ENCODE measurements around the gene ZNF444.
"Not testable (repeated sequence)": the region's sequence is repeated elsewhere in the genome, so short reads cannot be mapped to it uniquely, and the experiment has no call there.

The ZNF444 gene

DNA sequence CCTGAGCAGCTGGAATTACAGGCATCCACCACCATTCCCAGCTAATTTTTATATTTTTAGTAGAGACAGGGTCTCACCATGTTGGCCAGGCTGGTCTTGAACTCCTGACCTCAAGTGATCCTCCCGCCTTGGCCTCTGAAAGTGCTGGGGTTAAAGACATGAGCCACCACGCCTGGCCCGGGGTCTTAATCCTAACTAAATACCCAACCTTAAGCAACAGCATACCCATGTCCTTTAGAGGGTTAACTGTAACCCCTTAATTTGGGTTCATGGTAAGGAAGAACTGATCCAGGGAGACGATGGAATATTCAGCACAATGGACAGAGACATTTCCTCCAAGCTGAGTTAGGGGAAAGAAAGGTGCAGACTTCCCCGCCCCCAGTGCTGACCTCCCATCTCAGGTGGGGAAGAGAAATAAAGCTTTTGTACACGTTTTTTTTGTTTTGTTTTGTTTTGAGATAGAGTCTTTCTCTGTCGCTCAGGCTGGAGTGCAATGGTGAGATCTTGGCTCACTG, 26.0 kb downstream of the ZNF444 start:
- Histone ChIP-seq H3K4me1 (ENCODE audit: insufficient read depth, low read length) (no peaks in the 10 kb centered on the region), H3K27me3 (ENCODE audit: insufficient read depth, low read length) (no peaks in the 10 kb centered on the region), H3K4me3 (ENCODE audit: low read length) (no peak overlapping the region), H3K9me3 (ENCODE audit: low read length) (no peaks in the 10 kb centered on the region), H2AFZ (ENCODE audit: low read depth, low read length) (no peak overlapping the region), H3K36me3 (ENCODE audit: insufficient read depth, low read length) (no peaks in the 10 kb centered on the region)

- Histone ChIP-seq H3K9me3 (ENCODE audit: low read length) (no peaks in the 10 kb centered on the region), H3K36me3 (ENCODE audit: insufficient read depth, low read length) (no peaks in the 10 kb centered on the region), H3K27me3 (ENCODE audit: insufficient read depth, low read length) (no peaks in the 10 kb centered on the region), H3K4me1 (ENCODE audit: insufficient read depth, low read length) (peaks cover 3% of the 10 kb centered on the region), H3K4me3 (ENCODE audit: low read length) (no peak overlapping the region), H2AFZ (ENCODE audit: low read depth, low read length) (no peak overlapping the region)
Observed at GRCh38 chr19:56170261-56170660, 29.2 kb downstream of the ZNF444 start.

DNA sequence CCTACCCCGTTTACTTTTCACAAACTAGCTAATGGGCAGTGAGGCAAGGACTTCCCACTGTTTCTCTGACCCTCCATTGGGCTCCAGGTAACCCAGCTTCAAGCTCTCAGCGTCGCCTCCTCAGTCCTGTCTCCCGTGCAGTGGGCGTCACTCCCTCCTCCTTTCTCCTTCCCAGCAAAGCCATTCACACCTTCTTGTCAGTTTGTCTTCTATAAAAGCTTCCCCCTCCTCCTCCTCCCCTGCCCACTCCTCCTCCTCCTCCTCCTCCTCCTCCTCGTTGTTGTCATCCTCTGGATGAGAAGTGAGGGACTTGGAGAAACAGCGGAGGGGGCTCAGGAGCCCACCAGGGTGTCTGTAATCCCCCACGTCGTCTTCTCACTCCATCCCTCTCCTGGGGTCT, 33.0 kb downstream of the ZNF444 start:
- H3K36me3 ChIP-seq (ENCODE audit: insufficient read depth, low read length), result no peaks in the 10 kb centered on the region

GRCh38 chr19:56174550-56174949, 33.5 kb downstream of the ZNF444 start:
- no peak overlapping the region for H2AFZ ChIP-seq (ENCODE audit: low read depth, low read length)
- H3K4me1 ChIP-seq (ENCODE audit: insufficient read depth, low read length), result peaks cover 8% of the 10 kb centered on the region
- no peaks in the 10 kb centered on the region for H3K9me3 ChIP-seq (ENCODE audit: low read length)
- H3K27me3 ChIP-seq (ENCODE audit: insufficient read depth, low read length), result no peaks in the 10 kb centered on the region
- no peaks in the 10 kb centered on the region for H3K36me3 ChIP-seq (ENCODE audit: insufficient read depth, low read length)
- no peak overlapping the region for H3K4me3 ChIP-seq (ENCODE audit: low read length)

More for the DNA sequence above, 33.0 kb downstream of the ZNF444 start:
- no peaks in the 10 kb centered on the region for H3K27me3 ChIP-seq (ENCODE audit: insufficient read depth, low read length)
- H3K4me1 ChIP-seq (ENCODE audit: insufficient read depth, low read length), result peaks cover 8% of the 10 kb centered on the region
- no peaks in the 10 kb centered on the region for H3K9me3 ChIP-seq (ENCODE audit: low read length)
- no peak overlapping the region for H2AFZ ChIP-seq (ENCODE audit: low read depth, low read length)
- H3K4me3 ChIP-seq (ENCODE audit: low read length), result no peak overlapping the region

DNA sequence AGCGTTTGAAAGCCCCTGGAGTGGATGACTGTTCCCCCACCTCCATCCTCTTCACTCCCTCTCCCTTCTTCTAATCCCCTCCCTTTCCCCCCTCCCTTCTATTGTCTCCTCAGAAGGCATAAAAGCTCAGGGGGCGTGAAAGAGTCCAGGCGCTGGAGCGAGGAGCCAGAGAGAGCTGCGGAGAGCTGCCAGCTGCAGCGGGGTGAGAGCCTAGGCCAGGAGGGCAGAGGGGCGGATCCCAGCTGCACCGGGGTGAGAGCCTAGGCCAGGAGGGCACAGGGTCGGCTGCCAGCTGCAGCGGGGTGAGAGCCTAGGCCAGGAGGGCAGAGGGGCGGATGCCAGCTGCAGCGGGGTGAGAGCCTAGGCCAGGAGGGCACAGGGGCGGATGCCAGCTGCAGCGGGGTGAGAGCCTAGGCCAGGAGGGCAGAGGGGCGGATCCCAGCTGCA, 34.8 kb downstream of the ZNF444 start, which contains the start of gene GALP:
GALP (plus strand) TSS at position 148 of the 447 bp plus-strand sequence. CDS start 1,101 bp downstream, outside the sequence.
- H3K36me3 ChIP-seq (ENCODE audit: insufficient read depth, low read length); H3K4me1 ChIP-seq (ENCODE audit: insufficient read depth, low read length); H3K4me3 ChIP-seq (ENCODE audit: low read length); H3K9me3 ChIP-seq (ENCODE audit: low read length); H2AFZ ChIP-seq (ENCODE audit: low read depth, low read length); H3K27me3 ChIP-seq (ENCODE audit: insufficient read depth, low read length): not testable (repeated sequence)

- not testable (repeated sequence) for H3K9me3 ChIP-seq (ENCODE audit: low read length); H3K4me1 ChIP-seq (ENCODE audit: insufficient read depth, low read length); H2AFZ ChIP-seq (ENCODE audit: low read depth, low read length); H3K36me3 ChIP-seq (ENCODE audit: insufficient read depth, low read length); H3K4me3 ChIP-seq (ENCODE audit: low read length); H3K27me3 ChIP-seq (ENCODE audit: insufficient read depth, low read length)
Observed at GRCh38 chr19:56176310-56176709, 35.2 kb downstream of the ZNF444 start.

GRCh38 chr19:56176881-56177280, 35.8 kb downstream of the ZNF444 start:
- Histone ChIP-seq H3K27me3 (ENCODE audit: insufficient read depth, low read length) (no peaks in the 10 kb centered on the region), H3K4me1 (ENCODE audit: insufficient read depth, low read length) (peaks cover 8% of the 10 kb centered on the region), H3K4me3 (ENCODE audit: low read length) (no peak overlapping the region), H3K36me3 (ENCODE audit: insufficient read depth, low read length) (no peaks in the 10 kb centered on the region), H3K9me3 (ENCODE audit: low read length) (no peaks in the 10 kb centered on the region), H2AFZ (ENCODE audit: low read depth, low read length) (no peak overlapping the region)

DNA sequence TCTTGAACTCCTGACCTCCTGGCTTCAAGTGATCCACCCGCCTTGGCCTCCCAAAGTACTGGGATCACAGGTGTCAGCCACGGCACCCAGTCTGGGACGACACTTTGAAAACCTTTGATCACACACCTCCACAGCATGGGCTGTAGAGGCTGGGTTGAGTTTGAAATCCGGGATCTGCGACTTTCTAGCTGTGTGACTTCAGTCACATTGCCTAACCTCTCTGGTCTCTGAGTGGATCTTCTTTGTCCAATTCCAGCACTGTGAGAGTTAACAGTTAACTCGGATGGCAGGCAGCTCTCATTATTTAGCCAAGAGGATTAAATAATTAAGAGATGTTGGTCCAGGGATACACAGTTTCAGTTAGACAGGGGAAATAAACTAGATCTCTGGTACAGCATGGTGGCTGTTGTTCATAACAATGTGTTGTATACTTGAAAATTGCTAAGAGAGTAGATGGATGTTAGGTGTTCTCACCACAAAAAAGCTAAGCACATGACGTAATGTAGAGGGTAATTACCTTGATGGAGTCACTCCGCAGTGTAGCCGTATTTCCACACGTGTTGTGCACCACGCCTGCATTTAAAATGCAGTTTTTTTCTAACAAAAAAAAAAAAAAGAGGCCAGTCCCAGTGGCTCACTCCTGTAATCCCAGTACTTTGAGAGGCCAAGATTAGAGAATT, 36.6 kb downstream of the ZNF444 start:
- H3K4me3 ChIP-seq (ENCODE audit: low read length), result no peak overlapping the region
- peaks cover 8% of the 10 kb centered on the region for H3K4me1 ChIP-seq (ENCODE audit: insufficient read depth, low read length)
- H3K36me3 ChIP-seq (ENCODE audit: insufficient read depth, low read length), result no peaks in the 10 kb centered on the region
- no peaks in the 10 kb centered on the region for H3K9me3 ChIP-seq (ENCODE audit: low read length)
- H3K27me3 ChIP-seq (ENCODE audit: insufficient read depth, low read length), result no peaks in the 10 kb centered on the region
- H2AFZ ChIP-seq (ENCODE audit: low read depth, low read length), result no peak overlapping the region

GRCh38 chr19:56189785-56190184, 48.7 kb downstream of the ZNF444 start:
- H3K9me3 ChIP-seq (ENCODE audit: low read length), result no peaks in the 10 kb centered on the region

DNA sequence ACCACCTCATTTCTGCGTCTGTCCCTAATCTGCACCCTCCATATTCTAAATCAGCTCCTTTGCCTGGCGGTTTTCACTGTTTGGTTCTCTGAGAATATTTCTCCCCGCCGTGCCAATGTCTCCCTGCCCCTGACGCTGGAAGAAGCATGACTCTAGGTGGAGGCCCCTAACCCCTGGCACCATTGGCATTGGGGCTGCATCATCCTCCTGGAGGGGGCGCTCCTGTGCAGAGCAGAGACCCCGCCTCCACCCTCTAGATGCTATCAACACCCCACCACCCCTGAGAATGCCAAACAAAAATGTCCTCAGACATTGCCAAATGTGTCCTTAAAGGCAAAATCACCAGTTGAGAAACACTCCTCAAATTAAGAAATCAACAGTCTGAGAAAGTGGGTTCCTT, 50.0 kb downstream of the ZNF444 start:
- Histone ChIP-seq H2AFZ (ENCODE audit: low read depth, low read length) (no peak overlapping the region), H3K9me3 (ENCODE audit: low read length) (no peaks in the 10 kb centered on the region), H3K36me3 (ENCODE audit: insufficient read depth, low read length) (no peaks in the 10 kb centered on the region), H3K27me3 (ENCODE audit: insufficient read depth, low read length) (peaks cover 3% of the 10 kb centered on the region), H3K4me3 (ENCODE audit: low read length) (no peak overlapping the region), H3K4me1 (ENCODE audit: insufficient read depth, low read length) (no peaks in the 10 kb centered on the region)

More at GRCh38 chr19:56189785-56190184, 48.7 kb downstream of the ZNF444 start:
- Histone ChIP-seq H3K27me3 (ENCODE audit: insufficient read depth, low read length) (peaks cover 3% of the 10 kb centered on the region), H3K4me3 (ENCODE audit: low read length) (no peak overlapping the region), H2AFZ (ENCODE audit: low read depth, low read length) (no peak overlapping the region), H3K36me3 (ENCODE audit: insufficient read depth, low read length) (no peaks in the 10 kb centered on the region), H3K4me1 (ENCODE audit: insufficient read depth, low read length) (no peaks in the 10 kb centered on the region)

DNA sequence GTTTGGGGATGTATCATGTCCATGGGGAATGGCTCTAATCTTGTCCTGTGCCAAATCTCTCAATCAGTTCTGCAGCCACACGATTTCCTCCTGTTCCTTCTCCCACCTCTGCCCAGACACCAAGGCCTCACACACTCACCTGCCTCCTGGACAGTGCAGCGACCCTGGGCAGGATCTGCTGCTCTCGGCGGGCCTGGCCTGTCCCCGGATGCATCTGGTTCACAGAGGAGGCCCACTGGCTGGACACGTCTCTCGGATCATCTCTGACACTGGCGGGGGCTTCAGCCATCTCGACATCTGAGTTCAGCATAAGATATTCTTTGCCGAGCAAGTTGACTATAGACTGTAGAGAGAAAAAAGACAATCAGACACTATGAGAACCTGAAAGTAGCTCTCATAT, 50.6 kb downstream of the ZNF444 start:
- H3K4me1 ChIP-seq (ENCODE audit: insufficient read depth, low read length), result no peaks in the 10 kb centered on the region
- H3K36me3 ChIP-seq (ENCODE audit: insufficient read depth, low read length), result no peaks in the 10 kb centered on the region
- H3K27me3 ChIP-seq (ENCODE audit: insufficient read depth, low read length), result peaks cover 3% of the 10 kb centered on the region
- no peak overlapping the region for H2AFZ ChIP-seq (ENCODE audit: low read depth, low read length)
- no peak overlapping the region for H3K4me3 ChIP-seq (ENCODE audit: low read length)
- H3K9me3 ChIP-seq (ENCODE audit: low read length), result no peaks in the 10 kb centered on the region

DNA sequence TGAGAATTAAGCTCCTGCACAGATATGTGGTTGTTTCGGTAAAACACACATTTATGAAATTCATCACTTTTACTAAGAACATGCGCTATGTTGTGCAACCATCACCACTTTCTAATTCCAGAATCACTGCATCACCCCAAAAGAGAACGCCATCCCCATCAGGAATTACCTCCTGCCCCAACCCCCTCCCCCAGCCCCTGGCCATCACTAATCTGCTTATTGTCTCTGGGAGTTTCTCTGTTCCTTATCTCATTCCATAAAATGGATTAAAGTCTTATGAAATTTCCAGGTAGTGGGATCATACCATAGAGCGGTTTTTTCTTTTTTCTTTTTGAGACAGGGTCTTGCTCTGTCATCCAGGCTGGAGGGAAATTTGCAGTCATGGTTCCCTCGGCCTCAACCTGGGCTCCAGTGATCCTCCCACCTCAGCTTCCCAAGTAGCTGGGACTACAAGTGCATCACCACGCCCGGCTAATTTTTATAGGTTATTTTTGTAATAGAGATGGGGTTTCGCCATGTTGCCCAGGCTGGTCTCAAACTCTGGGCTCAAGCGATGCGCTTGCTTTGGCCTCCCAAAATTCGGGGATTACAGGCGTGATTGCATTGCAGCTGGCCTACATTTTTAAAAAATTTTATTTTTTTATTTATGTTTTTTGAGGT, 53.0 kb downstream of the ZNF444 start:
- Histone ChIP-seq H3K9me3 (ENCODE audit: low read length) (no peaks in the 10 kb centered on the region), H2AFZ (ENCODE audit: low read depth, low read length) (no peak overlapping the region)

DNA sequence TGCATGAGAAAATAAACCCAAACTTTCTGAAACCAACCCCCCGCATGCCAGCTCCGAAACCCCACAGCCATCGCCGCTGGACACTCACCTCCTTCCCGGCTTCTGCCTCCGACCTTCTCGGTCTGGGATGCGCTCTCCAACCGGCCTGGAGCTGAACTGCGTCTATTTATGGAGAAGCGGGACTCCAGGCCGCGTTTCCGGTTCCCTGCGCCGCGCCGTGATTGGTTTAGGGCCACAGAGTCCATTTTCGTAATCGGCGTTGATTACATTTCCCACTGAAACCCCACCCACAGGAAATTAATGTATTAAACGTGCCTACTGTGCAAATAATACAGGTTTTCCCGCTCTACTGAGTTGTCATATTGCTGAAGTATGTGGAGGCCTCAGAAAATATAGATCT, 56.6 kb downstream of the ZNF444 start, which contains the start of gene ZSCAN5B:
ZSCAN5B (minus strand) TSS at position 138 of the 400 bp plus-strand sequence. CDS start 4,731 bp downstream, outside the sequence.
- H2AFZ ChIP-seq (ENCODE audit: low read depth, low read length); H3K4me3 ChIP-seq (ENCODE audit: low read length); H3K27me3 ChIP-seq (ENCODE audit: insufficient read depth, low read length); H3K9me3 ChIP-seq (ENCODE audit: low read length); H3K36me3 ChIP-seq (ENCODE audit: insufficient read depth, low read length); H3K4me1 ChIP-seq (ENCODE audit: insufficient read depth, low read length): not testable (repeated sequence)

More for the DNA sequence above, 53.0 kb downstream of the ZNF444 start:
- H3K36me3 ChIP-seq (ENCODE audit: insufficient read depth, low read length), result no peaks in the 10 kb centered on the region
- H3K4me1 ChIP-seq (ENCODE audit: insufficient read depth, low read length), result no peaks in the 10 kb centered on the region
- peaks cover 3% of the 10 kb centered on the region for H3K27me3 ChIP-seq (ENCODE audit: insufficient read depth, low read length)
- H3K4me3 ChIP-seq (ENCODE audit: low read length), result no peak overlapping the region

Measured in neuron (in vitro differentiated cells).